ENCODE data around the gene MRPL58.

Gene MRPL58

GRCh38 chr17:75067856-75068255 is 55.4 kb downstream of the MRPL58 start:
- H3K9ac ChIP-seq (ENCODE audit: low read depth, low read length, poor library complexity, severe bottlenecking), result peak overlapping the region; percentile 0
- peaks cover 19% of the 10 kb centered on the region; the same call in 1 of the 2 replicates for H3K36me3 ChIP-seq (ENCODE audit: insufficient read depth, low read length)
- no peak for TF ChIP-seq EZH2phosphoT487 (IDR thresholded peaks at IDR 0.05; ENCODE audit: borderline replicate concordance)
- no peak for TF ChIP-seq CTCF (conservative IDR thresholded peaks at IDR 0.05; ENCODE audit: low read length)
- H3K4me1 ChIP-seq (ENCODE audit: insufficient read depth, low read length, poor library complexity, severe bottlenecking), result peaks cover 9% of the 10 kb centered on the region
- H3K4me2 ChIP-seq (ENCODE audit: low read depth, low read length, poor library complexity, severe bottlenecking), result peak overlapping the region; percentile 48
- no peaks in the 10 kb centered on the region for H3K79me2 ChIP-seq (ENCODE audit: insufficient read depth, low read length)
- no peaks in the 10 kb centered on the region for H3K9me3 ChIP-seq (ENCODE audit: insufficient read depth, low read depth, low read length)
- no peaks in the 10 kb centered on the region for H3F3A ChIP-seq (ENCODE audit: low read depth)
- peak overlapping the region; percentile 42; the same call in 1 of the 2 replicates for H2AFZ ChIP-seq (ENCODE audit: low read length)
- peak overlapping the region; percentile 1 for H3K4me3 ChIP-seq (ENCODE audit: low read length, poor library complexity, severe bottlenecking)
- H3K27me3 ChIP-seq (ENCODE audit: insufficient read depth, low read length, poor library complexity, severe bottlenecking), result no peaks in the 10 kb centered on the region
- H4K20me1 ChIP-seq (ENCODE audit: insufficient read depth, low read length, poor library complexity, severe bottlenecking), result no peaks in the 10 kb centered on the region
- no peaks in the 10 kb centered on the region for H3K9me2 ChIP-seq (replicated peaks; ENCODE audit: low read depth, low read length)

- Histone ChIP-seq H3K4me3 (ENCODE audit: low read length, poor library complexity, severe bottlenecking) (no peak overlapping the region), H3K79me2 (ENCODE audit: insufficient read depth, low read length) (no peaks in the 10 kb centered on the region), H2AFZ (ENCODE audit: low read length) (no peak overlapping the region), H3F3A (ENCODE audit: low read depth) (no peaks in the 10 kb centered on the region), H3K27me3 (ENCODE audit: insufficient read depth, low read length, poor library complexity, severe bottlenecking) (no peaks in the 10 kb centered on the region), H3K4me1 (ENCODE audit: insufficient read depth, low read length, poor library complexity, severe bottlenecking) (peaks cover 9% of the 10 kb centered on the region), H3K9ac (ENCODE audit: low read depth, low read length, poor library complexity, severe bottlenecking) (no peak overlapping the region), H3K9me3 (ENCODE audit: insufficient read depth, low read depth, low read length) (no peaks in the 10 kb centered on the region), H3K4me2 (ENCODE audit: low read depth, low read length, poor library complexity, severe bottlenecking) (no peak overlapping the region), H3K9me2 (replicated peaks; ENCODE audit: low read depth, low read length) (no peaks in the 10 kb centered on the region), H3K36me3 (ENCODE audit: insufficient read depth, low read length) (peaks cover 10% of the 10 kb centered on the region; the same call in 1 of the 2 replicates), H4K20me1 (ENCODE audit: insufficient read depth, low read length, poor library complexity, severe bottlenecking) (no peaks in the 10 kb centered on the region)
- no peak for TF ChIP-seq EZH2phosphoT487 (IDR thresholded peaks at IDR 0.05; ENCODE audit: borderline replicate concordance)
- TF ChIP-seq CTCF (conservative IDR thresholded peaks at IDR 0.05; ENCODE audit: low read length), result no peak
Observed at GRCh38 chr17:75068750-75069149, 56.3 kb downstream of the MRPL58 start.

GRCh38 chr17:75069783-75070182 is 57.3 kb downstream of the MRPL58 start:
- no peaks in the 10 kb centered on the region for H3F3A ChIP-seq (ENCODE audit: low read depth)
- H3K9me2 ChIP-seq (replicated peaks; ENCODE audit: low read depth, low read length), result no peaks in the 10 kb centered on the region
- H3K9me3 ChIP-seq (ENCODE audit: insufficient read depth, low read depth, low read length), result no peaks in the 10 kb centered on the region
- H3K4me3 ChIP-seq (ENCODE audit: low read length, poor library complexity, severe bottlenecking), result no peak overlapping the region
- no peaks in the 10 kb centered on the region for H3K27me3 ChIP-seq (ENCODE audit: insufficient read depth, low read length, poor library complexity, severe bottlenecking)
- no peaks in the 10 kb centered on the region; the same call in 1 of the 2 replicates for H3K36me3 ChIP-seq (ENCODE audit: insufficient read depth, low read length)
- H4K20me1 ChIP-seq (ENCODE audit: insufficient read depth, low read length, poor library complexity, severe bottlenecking), result no peaks in the 10 kb centered on the region
- TF ChIP-seq CTCF (conservative IDR thresholded peaks at IDR 0.05; ENCODE audit: low read length) (peak; percentile 53), EZH2phosphoT487 (IDR thresholded peaks at IDR 0.05; ENCODE audit: borderline replicate concordance) (no peak)
- H3K9ac ChIP-seq (ENCODE audit: low read depth, low read length, poor library complexity, severe bottlenecking), result no peak overlapping the region
- peaks cover 9% of the 10 kb centered on the region for H3K4me1 ChIP-seq (ENCODE audit: insufficient read depth, low read length, poor library complexity, severe bottlenecking)
- H2AFZ ChIP-seq (ENCODE audit: low read length), result no peak overlapping the region
- no peaks in the 10 kb centered on the region for H3K79me2 ChIP-seq (ENCODE audit: insufficient read depth, low read length)
- no peak overlapping the region for H3K4me2 ChIP-seq (ENCODE audit: low read depth, low read length, poor library complexity, severe bottlenecking)
